Left cardiac atrium (tissue), 4 donors: ENCODE results near the gene METRN. TPM values are rescaled to one million over a fixed set of nuclear protein-coding genes. Genes with fewer than 3 reads are reported as not detected.

ENCODE experiments used
- ATAC-seq, 2 donors: fragments of 200-7000 bp; cut with Tn5 transposase; one replicate each; pipeline ENCODE4 v1.9.1; 2020; ENCODE audit warnings: mild to moderate bottlenecking in 2 of 2, moderate library complexity in 2 of 2
- DNase-seq: peaks from one replicate; pipeline ENCODE4 v3.0.0-alpha.2; 2020
- intact Hi-C, 2 donors: fragments of 100-400 bp; cut with DNase I; formaldehyde crosslinking; loops; one replicate each; pipeline versions ENCODE4 v1.14.1 to v1.15.1; 2022 to 2023
- total RNA-seq, 2 donors: library from RNA; stranded (reverse); fragmentation: NEBNext Ultra II Directional; extraction: Animal tissue kit (Norgen Biotek cat#: 25700); gene quantifications; one replicate each; pipeline ENCODE4 v1.2.1, GENCODE V29; 2021
- donor health status: DM: no; HTN: yes; CAD: no.
- donor health status: DM: no; HTN: yes; CAD: no; lungs with severe emphysema.
- donor health status: DM: yes; HTN: yes; CAD: no.
- donor health status: Dilated cardiomyopathy.

METRN gene
- total RNA-seq, 2 donors from 2014 or later = 53.7 to 56.8 TPM

- no peak for ATAC-seq
- intact Hi-C loops = loop anchor here in 1 of 2 donors (10.0 kb wide), 1 partner anchor 336 kb away; no protein-coding TSS in a partner anchor
- DNase-seq = no peak
These were observed 3.5 kb downstream of the METRN start for GRCh38 chr16:718389-718788.

- ATAC-seq = no peak
- intact Hi-C loops = loop anchor here in 1 of 2 donors (10.0 kb wide), 1 partner anchor 336 kb away; no protein-coding TSS in a partner anchor
- DNase-seq = no peak
These were observed 4.0 kb downstream of the METRN start for GRCh38 chr16:718922-719321.

GRCh38 chr16:719815-720446, 5.0 kb downstream of the METRN start:
- DNase-seq (no peak), ATAC-seq (no peak)
- intact Hi-C loops = loop anchor here in 1 of 2 donors (10.0 kb wide), 1 partner anchor 335 kb away; no protein-coding TSS in a partner anchor

GRCh38 chr16:720447-720989, 5.6 kb downstream of the METRN start:
- peak; percentile 63 to 65 for ATAC-seq
- intact Hi-C loops = no loop called here

GRCh38 chr16:720990-721764, 6.3 kb downstream of the METRN start, which contains the start of gene ANTKMT:
Gene ANTKMT (plus strand): TSS chr16:721146. CDS start chr16:721275, 129 bp downstream.
- peak; percentile 82 for DNase-seq
- intact Hi-C loops = no loop called here
- peak; percentile 84 to 90 for ATAC-seq

More at GRCh38 chr16:720447-720989, 5.6 kb downstream of the METRN start:
- peak; percentile 71 for DNase-seq

- ATAC-seq (no peak), DNase-seq (no peak)
- intact Hi-C loops = no loop called here
These were observed 7.0 kb downstream of the METRN start for GRCh38 chr16:721765-722540.

GRCh38 chr16:722835-723633, 8.1 kb downstream of the METRN start:
- no peak for ATAC-seq
- intact Hi-C loops = no loop called here

GRCh38 chr16:723695-724094, 8.8 kb downstream of the METRN start:
- DNase-seq (no peak), ATAC-seq (no peak)
- intact Hi-C loops = no loop called here

More at GRCh38 chr16:722835-723633, 8.1 kb downstream of the METRN start:
- no peak for DNase-seq

- DNase-seq = no peak
- ATAC-seq = no peak
- intact Hi-C loops = no loop called here
These were observed 9.5 kb downstream of the METRN start for GRCh38 chr16:724188-725040.

GRCh38 chr16:725041-725376, 10.1 kb downstream of the METRN start:
- no peak for DNase-seq
- intact Hi-C loops = no loop called here
- no peak for ATAC-seq

- DNase-seq (no peak), ATAC-seq (no peak)
- intact Hi-C loops = no loop called here
These were observed 10.7 kb downstream of the METRN start for GRCh38 chr16:725463-726187.

- ATAC-seq (no peak), DNase-seq (no peak)
- intact Hi-C loops = no loop called here
These were observed 11.2 kb downstream of the METRN start for GRCh38 chr16:726188-726437.

GRCh38 chr16:726438-727290, 11.7 kb downstream of the METRN start, which contains the start of the genes CCDC78 and HAGHL:
Gene CCDC78 (minus strand): TSS chr16:726443. CDS start chr16:726367, 76 bp downstream.
Gene HAGHL (plus strand): TSS chr16:727106. CDS start chr16:727510, 404 bp downstream.
- intact Hi-C loops = no loop called here
- peak; percentile 45 to 52 for ATAC-seq
- DNase-seq = peak; percentile 78

GRCh38 chr16:727291-727977, 12.5 kb downstream of the METRN start:
- DNase-seq (no peak), ATAC-seq (peak; percentile 5 to 6)
- intact Hi-C loops = no loop called here

- peak; percentile 46 to 64 for ATAC-seq
- DNase-seq = peak; percentile 77
These were observed 13.4 kb downstream of the METRN start for GRCh38 chr16:728131-728889.

More at GRCh38 chr16:728131-728889, 13.4 kb downstream of the METRN start:
- intact Hi-C loops = no loop called here
